ENCODE measurements around the gene RBM43.

Gene RBM43

DNA sequence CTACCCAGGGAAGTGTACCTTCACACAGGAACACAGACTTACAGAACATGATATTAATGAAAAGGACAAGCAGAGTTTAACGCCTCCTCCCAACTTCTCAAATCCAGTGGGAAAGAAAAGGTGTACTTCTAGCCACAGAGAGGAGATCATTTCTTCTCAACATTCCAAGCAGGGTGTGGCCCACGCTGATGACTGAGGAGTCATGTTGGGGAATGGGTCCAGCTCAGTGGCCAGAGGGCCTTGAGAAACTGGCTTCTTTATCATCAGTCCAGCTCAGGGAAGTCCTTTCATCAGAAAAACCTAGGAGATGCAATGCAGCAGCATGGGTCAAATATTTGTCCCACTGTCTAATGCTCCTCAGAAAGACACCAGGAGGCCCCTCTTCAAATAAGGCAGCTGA, 63.0 kb downstream of the RBM43 start:
- TF ChIP-seq, protein P1, sequence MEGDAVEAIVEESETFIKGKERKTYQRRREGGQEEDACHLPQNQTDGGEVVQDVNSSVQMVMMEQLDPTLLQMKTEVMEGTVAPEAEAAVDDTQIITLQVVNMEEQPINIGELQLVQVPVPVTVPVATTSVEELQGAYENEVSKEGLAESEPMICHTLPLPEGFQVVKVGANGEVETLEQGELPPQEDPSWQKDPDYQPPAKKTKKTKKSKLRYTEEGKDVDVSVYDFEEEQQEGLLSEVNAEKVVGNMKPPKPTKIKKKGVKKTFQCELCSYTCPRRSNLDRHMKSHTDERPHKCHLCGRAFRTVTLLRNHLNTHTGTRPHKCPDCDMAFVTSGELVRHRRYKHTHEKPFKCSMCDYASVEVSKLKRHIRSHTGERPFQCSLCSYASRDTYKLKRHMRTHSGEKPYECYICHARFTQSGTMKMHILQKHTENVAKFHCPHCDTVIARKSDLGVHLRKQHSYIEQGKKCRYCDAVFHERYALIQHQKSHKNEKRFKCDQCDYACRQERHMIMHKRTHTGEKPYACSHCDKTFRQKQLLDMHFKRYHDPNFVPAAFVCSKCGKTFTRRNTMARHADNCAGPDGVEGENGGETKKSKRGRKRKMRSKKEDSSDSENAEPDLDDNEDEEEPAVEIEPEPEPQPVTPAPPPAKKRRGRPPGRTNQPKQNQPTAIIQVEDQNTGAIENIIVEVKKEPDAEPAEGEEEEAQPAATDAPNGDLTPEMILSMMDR (IDR thresholded peaks at IDR 0.05; ENCODE audit: low read depth, low read length), result no peak

More for the DNA sequence above, 63.0 kb downstream of the RBM43 start:
- DNase-seq (ENCODE audit: extremely low read depth, low read depth), result no peak

Measured in AG09319 (cell line).